HepG2 (cell line): ENCODE data around the gene CAMK2G. TPM values are rescaled to one million over a fixed set of nuclear protein-coding genes. Genes with fewer than 3 reads are reported as not detected.

Source experiments
- ATAC-seq: fragments of 200-7000 bp; cut with Tn5 transposase; 3 replicates; pipeline ENCODE4 v1.9.1; 2020; ENCODE audit warnings: mild to moderate bottlenecking, moderate library complexity
- BruUV-seq: library from RNA; stranded (reverse); fragments of 400-500 nt; replicated peaks from 2 replicates; lab custom pipeline; 2021; lab: Mats Ljungman, UMichigan
- CTCF ChIA-PET: fragments of 300-600 bp; formaldehyde crosslinking; extraction: SDS; loops from one replicate; lab custom pipeline; 2021; ENCODE audit warnings: low total read pairs, inconsistent platforms, low intra/inter-chr PET ratio; lab: Yijun Ruan, JAX
- POLR2A ChIA-PET: fragments of 350-600 bp; sonication (Branson Sonifier 250); formaldehyde crosslinking; loops from one replicate; lab custom pipeline; 2020; ENCODE audit warnings: antibody characterized with exemption, inconsistent platforms; lab: Yijun Ruan, JAX
- DNase-seq: peaks from one replicate; pipeline ENCODE4 v3.0.0-alpha.2; 2015; ENCODE audit warnings: low spot score
- FAIRE-seq: peaks from 3 replicates; lab custom pipeline; 2011; peaks lifted over from hg19 to GRCh38; lab: Jason Lieb, UNC
- H2AFZ ChIP-seq: one replicate; pipeline ENCODE4 v1.6.1; 2011; ENCODE audit warnings: low read length, inconsistent platforms
- H3K27ac ChIP-seq: fragments of 300-600 bp; 3 replicates; pipeline ENCODE4 v1.8.0; 2011; ENCODE audit warnings: mixed run types, mild to moderate bottlenecking, mixed read lengths, low read length, inconsistent platforms; ENCODE audit not compliant: insufficient read depth; ENCODE audit errors: extremely low read length
- H3K27me3 ChIP-seq, 2 experiments: fragments of 200-600 bp in 1 of 2; 2 replicates in 1 of 2; 3 replicates in 1 of 2; pipeline versions ENCODE4 v1.6.0 to v1.8.0; 2011; ENCODE audit warnings: low read length in 2 of 2, mild to moderate bottlenecking in 2 of 2, moderate library complexity in 2 of 2, inconsistent platforms in 1 of 2; ENCODE audit not compliant: insufficient read depth in 2 of 2, control insufficient read depth in 1 of 2
- H3K36me3 ChIP-seq, 2 experiments: fragments of 200-600 bp in 1 of 2; replicated peaks in 1 of 2; 2 replicates in 1 of 2; 3 replicates in 1 of 2; pipeline versions ENCODE4 v1.5.1 to v1.8.0; 2011; ENCODE audit warnings: low read length in 2 of 2, inconsistent platforms in 1 of 2; ENCODE audit not compliant: insufficient read depth in 2 of 2, control insufficient read depth in 1 of 2
- H3K4me1 ChIP-seq: 2 replicates; pipeline ENCODE4 v1.5.1; 2012; ENCODE audit warnings: low read length, inconsistent platforms; ENCODE audit not compliant: insufficient read depth
- H3K4me2 ChIP-seq: 2 replicates; pipeline ENCODE4 v1.6.0; 2011; ENCODE audit warnings: low read depth, low read length, inconsistent platforms
- H3K4me3 ChIP-seq, 3 experiments: fragments of 200-600 bp in 1 of 3; sonication (generic), shearing (Covaris generic) in 1 of 3; replicated peaks in 1 of 3; 2 replicates each; pipeline ENCODE4 v1.5.1; 2011 to 2016; ENCODE audit warnings: low read length in 3 of 3, inconsistent platforms in 2 of 3, low read depth in 2 of 3, mild to moderate bottlenecking in 2 of 3, control low read depth in 1 of 3, mixed read lengths in 1 of 3; ENCODE audit not compliant: insufficient read depth in 1 of 3
- H3K79me2 ChIP-seq: one replicate; pipeline ENCODE4 v1.6.1; 2011; ENCODE audit warnings: low read length, inconsistent platforms; ENCODE audit not compliant: insufficient read depth
- H3K9ac ChIP-seq: 2 replicates; pipeline ENCODE4 v1.6.0; 2011; ENCODE audit warnings: mild to moderate bottlenecking, low read depth, low read length, inconsistent platforms; ENCODE audit not compliant: insufficient read depth
- H3K9me3 ChIP-seq: 2 replicates; pipeline ENCODE4 v1.5.1; 2012; ENCODE audit warnings: mild to moderate bottlenecking, low read length
- H4K20me1 ChIP-seq: 2 replicates; pipeline ENCODE4 v1.6.0; 2011; ENCODE audit warnings: inconsistent platforms, mild to moderate bottlenecking, low read length, moderate library complexity; ENCODE audit not compliant: insufficient read depth
- GFI1 ChIP-seq: sonication (generic); formaldehyde crosslinking; IDR thresholded peaks from 2 replicates; pipeline ENCODE4 v1.5.0; 2020; ENCODE audit warnings: missing genetic modification reagents, mild to moderate bottlenecking, borderline replicate concordance
- HDAC1 ChIP-seq: sonication (generic); formaldehyde crosslinking; IDR thresholded peaks from 2 replicates; pipeline ENCODE4 v1.5.1; 2020; ENCODE audit warnings: mild to moderate bottlenecking, missing genetic modification reagents
- MTA1 ChIP-seq: sonication (generic); formaldehyde crosslinking; IDR thresholded peaks from 2 replicates; pipeline ENCODE4 v1.4.0; 2020; ENCODE audit warnings: missing genetic modification reagents, mild to moderate bottlenecking, borderline replicate concordance
- SAFB2 ChIP-seq: sonication (generic); formaldehyde crosslinking; IDR thresholded peaks from 2 replicates; pipeline ENCODE4 v1.5.1; 2020; ENCODE audit warnings: missing genetic modification reagents, low read depth, mild to moderate bottlenecking, borderline replicate concordance
- SUZ12 ChIP-seq: fragments of 150-350 bp; IDR thresholded peaks from 2 replicates; pipeline ENCODE4 v1.6.1; 2014; ENCODE audit warnings: low read depth, low read length
- ZBTB2 ChIP-seq: sonication (generic); formaldehyde crosslinking; IDR thresholded peaks from 2 replicates; pipeline ENCODE4 v1.8.0; 2022; ENCODE audit warnings: low read depth, missing genetic modification reagents
- ZNF136 ChIP-seq: sonication (generic); formaldehyde crosslinking; IDR thresholded peaks from 2 replicates; pipeline ENCODE4 v1.8.1; 2022; ENCODE audit warnings: low read depth, mild to moderate bottlenecking, moderate library complexity, missing genetic modification reagents
- ZNF230 ChIP-seq: sonication (generic); formaldehyde crosslinking; IDR thresholded peaks from 2 replicates; pipeline ENCODE4 v1.4.0; 2020; ENCODE audit warnings: mild to moderate bottlenecking, missing genetic modification reagents
- ZNF274 ChIP-seq: sonication (generic); formaldehyde crosslinking; IDR thresholded peaks from 2 replicates; pipeline ENCODE4 v1.5.1; 2020; ENCODE audit warnings: mild to moderate bottlenecking, missing genetic modification reagents
- ZNF350 ChIP-seq: sonication (generic); formaldehyde crosslinking; IDR thresholded peaks from 2 replicates; pipeline ENCODE4 v1.4.0; 2020; ENCODE audit warnings: mild to moderate bottlenecking, low read depth, missing genetic modification reagents, borderline replicate concordance
- ZNF367 ChIP-seq: sonication (generic); formaldehyde crosslinking; IDR thresholded peaks from 2 replicates; pipeline ENCODE4 v1.4.0; 2020; ENCODE audit warnings: missing genetic modification reagents, borderline replicate concordance
- ZNF550 ChIP-seq: sonication (generic); formaldehyde crosslinking; IDR thresholded peaks from 2 replicates; pipeline ENCODE4 v1.4.0; 2020; ENCODE audit warnings: mild to moderate bottlenecking, missing genetic modification reagents, borderline replicate concordance
- ZNF572 ChIP-seq: sonication (generic); formaldehyde crosslinking; IDR thresholded peaks from 2 replicates; pipeline ENCODE4 v1.5.1; 2020; ENCODE audit warnings: mild to moderate bottlenecking, missing genetic modification reagents
- ZNF883 ChIP-seq: sonication (generic); formaldehyde crosslinking; IDR thresholded peaks from 2 replicates; pipeline ENCODE4 v1.5.1; 2020; ENCODE audit warnings: mild to moderate bottlenecking, missing genetic modification reagents; ENCODE audit errors: not compliant biosample characterization
- WGBS: methylation state at CpG from one replicate; pipeline ENCODE4 v1.1.6; 2017; ENCODE audit warnings: low lambda C conversion rate; 5-methylcytosine and 5-hydroxymethylcytosine counted together
- in situ Hi-C: cut with HindIII; loops from 2 replicates; pipeline ENCODE4 v1.10.0; 2017; ENCODE audit warnings: low pct_unique_long_range_greater_than_20kb; ENCODE audit not compliant: extremely low pct_ligation_motif_present
- intact Hi-C: fragments of 100-400 bp; cut with micrococcal nuclease; formaldehyde crosslinking; loops from one replicate; pipeline ENCODE4 v1.10.0; 2022; ENCODE audit not compliant: unreplicated experiment
- polyA plus RNA-seq, 8 experiments: library from polyadenylated mRNA; depleted of rRNA in 3 of 8; stranded (reverse) in 7 of 8; unstranded in 1 of 8; fragments of >200 nt; fragmentation: Illumina TruSeq in 4 of 8; extraction: Trizol in 4 of 8; gene quantifications; 2 replicates each; pipeline versions ENCODE4 v1.2.1 to v1.2.3, GENCODE V29; 2011 to 2016; ENCODE audit warnings: low read depth in 4 of 8, missing spikeins in 1 of 8, mixed read lengths in 1 of 8; ENCODE audit not compliant: insufficient read depth in 1 of 8
- total RNA-seq, 5 experiments: library from RNA; depleted of rRNA; stranded (reverse); fragments of >200 nt; fragmentation: Illumina TruSeq; extraction: Trizol; gene quantifications; 2 replicates each; pipeline ENCODE4 v1.2.3, GENCODE V29; 2016; ENCODE audit warnings: low read depth in 1 of 5

The CAMK2G gene
- total and polyA plus RNA-seq, 2 of the 13 experiments (the other 11 are each of a cell fraction or from before 2014, with no cell fraction given) = 15.9 to 18.8 TPM

GRCh38 chr10:73873142-73873837, 1.1 kb downstream of the CAMK2G start:
- FAIRE-seq = no peak
- TF ChIP-seq SAFB2 (CRISPR knock-in tag) = no peak
- TF ChIP-seq SUZ12 = no peak
- no peak for TF ChIP-seq GFI1 (CRISPR knock-in tag)
- no peak for TF ChIP-seq ZNF367 (CRISPR knock-in tag)
- no peak for TF ChIP-seq ZNF572
- no peak for TF ChIP-seq HDAC1 (CRISPR knock-in tag)
- TF ChIP-seq ZNF883 (CRISPR knock-in tag) = no peak
- TF ChIP-seq ZNF136 (CRISPR knock-in tag) = no peak
- TF ChIP-seq ZNF550 (CRISPR knock-in tag) = no peak
- TF ChIP-seq ZNF230 = no peak
- TF ChIP-seq MTA1 (CRISPR knock-in tag) = no peak
- no peak for TF ChIP-seq ZBTB2
- TF ChIP-seq ZNF350 (CRISPR knock-in tag) = no peak
- no peak for TF ChIP-seq ZNF274

More at GRCh38 chr10:73873142-73873837, 1.1 kb downstream of the CAMK2G start:
- ChIA-PET CTCF (no interaction called here), POLR2A (interaction anchor here (1.4 to 3.2 kb wide), 3 partner anchors 10 to 33 kb away, joined by 3 to 23 read pairs (median 7); no protein-coding TSS in a partner anchor)
- no peaks in the 10 kb centered on the region for H3K9me3 ChIP-seq
- H4K20me1 ChIP-seq = peaks cover 13% of the 10 kb centered on the region; the same call in 1 of the 2 replicates
- H3K9ac ChIP-seq = no peak overlapping the region; the same call in 1 of the 2 replicates
- peaks cover 44% of the 10 kb centered on the region for H3K4me1 ChIP-seq
- DNase-seq = no peak
- intact Hi-C loops (no loop called here), in situ Hi-C loops (no loop called here)
- ATAC-seq = no peak
- 71% methylated on average over 11 of the region's 33 CpGs for WGBS
- BruUV-seq = no TSS peak
- no peak overlapping the region for H2AFZ ChIP-seq
- peaks cover 20% of the 10 kb centered on the region for H3K79me2 ChIP-seq
- H3K27ac ChIP-seq = no peak overlapping the region
- H3K4me2 ChIP-seq = peak overlapping the region; percentile 71
- H3K36me3 ChIP-seq = peaks cover 2 to 22% of the 10 kb centered on the region in 2 experiments; a peak in 3 of 5 replicates
- H3K27me3 ChIP-seq = no peaks in the 10 kb centered on the region; a peak in 2 of 5 replicates
- peak overlapping the region; percentile 47 to 80 (median 80); a peak in 5 of 6 replicates for H3K4me3 ChIP-seq
